HepG2 (cell line): ENCODE results near the gene PIP5K1C.

Experiments
- ARNT ChIP-seq: fragments of 450-650 bp; IDR thresholded peaks from 2 replicates; pipeline ENCODE4 v1.6.1; 2017
- HOXA5 ChIP-seq: sonication (generic); formaldehyde crosslinking; IDR thresholded peaks from 2 replicates; pipeline ENCODE4 v1.4.0; 2020; ENCODE audit warnings: missing genetic modification reagents
- JUNB ChIP-seq: sonication (generic); formaldehyde crosslinking; IDR thresholded peaks from 2 replicates; pipeline ENCODE4 v1.8.0; 2022; ENCODE audit warnings: missing genetic modification reagents, mild to moderate bottlenecking, borderline replicate concordance
- NFIC ChIP-seq: IDR thresholded peaks from 2 replicates; pipeline ENCODE4 v1.6.1; 2012; ENCODE audit warnings: mild to moderate bottlenecking, low read length, inconsistent platforms
- NFYB ChIP-seq: sonication (generic); formaldehyde crosslinking; IDR thresholded peaks from 2 replicates; pipeline ENCODE4 v1.4.0; 2020; ENCODE audit warnings: missing genetic modification reagents
- SOX13 ChIP-seq, 3 experiments: fragments of 450-650 bp in 1 of 3; sonication (generic) in 1 of 3; formaldehyde crosslinking in 1 of 3; IDR thresholded peaks in 2 of 3; conservative IDR thresholded peaks in 1 of 3; 2 replicates each; pipeline versions ENCODE4 v1.5.0 to v1.6.1; 2016 to 2020; ENCODE audit warnings: antibody characterized with exemption in 1 of 3, mild to moderate bottlenecking in 1 of 3, missing compliant biosample characterization in 1 of 3, missing genetic modification reagents in 1 of 3, moderate library complexity in 1 of 3
- ZNF232 ChIP-seq: sonication (generic); formaldehyde crosslinking; IDR thresholded peaks from 2 replicates; pipeline ENCODE4 v1.4.0; 2020; ENCODE audit warnings: missing genetic modification reagents, borderline replicate concordance
- ZNF776 ChIP-seq: sonication (generic); formaldehyde crosslinking; IDR thresholded peaks from 2 replicates; pipeline ENCODE4 v1.4.0; 2020; ENCODE audit warnings: mild to moderate bottlenecking, missing genetic modification reagents
- TF ChIP-seq, protein P1 (sequence below): sonication (generic); formaldehyde crosslinking; IDR thresholded peaks from 2 replicates; pipeline ENCODE4 v1.4.0; 2020; ENCODE audit warnings: mild to moderate bottlenecking, missing genetic modification reagents

DNA sequence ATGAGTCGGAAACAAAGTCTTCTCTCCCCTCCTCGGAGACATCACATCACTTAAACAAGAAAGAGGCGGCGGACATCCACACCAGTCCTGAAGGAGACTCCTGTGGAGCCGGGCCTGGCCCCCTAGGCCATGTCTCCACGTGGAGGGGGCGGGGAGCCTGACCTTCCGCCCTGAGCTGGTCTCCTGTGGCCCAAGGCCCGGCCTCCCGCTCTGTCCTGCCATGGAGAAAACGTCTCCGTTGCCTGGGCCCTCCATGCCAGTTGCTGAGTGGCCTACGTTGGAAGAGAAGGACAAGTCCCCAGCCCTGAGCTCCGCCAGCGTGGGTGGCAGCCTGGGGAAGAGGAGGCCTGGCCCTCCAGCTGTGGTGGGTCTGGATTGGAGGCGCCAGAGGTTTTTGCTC lies 68.2 kb downstream of the PIP5K1C start:
- no peak for TF ChIP-seq ZNF232
- TF ChIP-seq NFIC, result no peak
- no peak for TF ChIP-seq HOXA5 (CRISPR knock-in tag)
- TF ChIP-seq ZNF776 (CRISPR knock-in tag), result no peak
- TF ChIP-seq, protein P1, sequence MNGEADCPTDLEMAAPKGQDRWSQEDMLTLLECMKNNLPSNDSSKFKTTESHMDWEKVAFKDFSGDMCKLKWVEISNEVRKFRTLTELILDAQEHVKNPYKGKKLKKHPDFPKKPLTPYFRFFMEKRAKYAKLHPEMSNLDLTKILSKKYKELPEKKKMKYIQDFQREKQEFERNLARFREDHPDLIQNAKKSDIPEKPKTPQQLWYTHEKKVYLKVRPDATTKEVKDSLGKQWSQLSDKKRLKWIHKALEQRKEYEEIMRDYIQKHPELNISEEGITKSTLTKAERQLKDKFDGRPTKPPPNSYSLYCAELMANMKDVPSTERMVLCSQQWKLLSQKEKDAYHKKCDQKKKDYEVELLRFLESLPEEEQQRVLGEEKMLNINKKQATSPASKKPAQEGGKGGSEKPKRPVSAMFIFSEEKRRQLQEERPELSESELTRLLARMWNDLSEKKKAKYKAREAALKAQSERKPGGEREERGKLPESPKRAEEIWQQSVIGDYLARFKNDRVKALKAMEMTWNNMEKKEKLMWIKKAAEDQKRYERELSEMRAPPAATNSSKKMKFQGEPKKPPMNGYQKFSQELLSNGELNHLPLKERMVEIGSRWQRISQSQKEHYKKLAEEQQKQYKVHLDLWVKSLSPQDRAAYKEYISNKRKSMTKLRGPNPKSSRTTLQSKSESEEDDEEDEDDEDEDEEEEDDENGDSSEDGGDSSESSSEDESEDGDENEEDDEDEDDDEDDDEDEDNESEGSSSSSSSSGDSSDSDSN (CRISPR knock-in tag), result no peak
- TF ChIP-seq NFYB (CRISPR knock-in tag), result no peak
- TF ChIP-seq SOX13 (IDR thresholded peaks at IDR 0.05), result no peak
- TF ChIP-seq SOX13 (CRISPR knock-in tag; conservative IDR thresholded peaks at IDR 0.05 in 1 of 2, IDR thresholded peaks at IDR 0.05 in 1 of 2), result no peak
- TF ChIP-seq ARNT, result no peak
- no peak for TF ChIP-seq JUNB
